ENCODE measurements around the gene KRTAP10-2.

KRTAP10-2 gene

GRCh38 chr21:44515359-44516165 lies 35.7 kb downstream of the KRTAP10-2 start:
- no peak overlapping the region for H3K4me3 ChIP-seq (ENCODE audit: low read depth, low read length)
- TF ChIP-seq CTCF (conservative IDR thresholded peaks at IDR 0.05; ENCODE audit: low read depth, low read length), result no peak
- no peak for DNase-seq (ENCODE audit: low read depth)

GRCh38 chr21:44514746-44515358 lies 36.5 kb downstream of the KRTAP10-2 start:
- TF ChIP-seq CTCF (conservative IDR thresholded peaks at IDR 0.05; ENCODE audit: low read depth, low read length), result no peak
- no peak for DNase-seq (ENCODE audit: low read depth)

DNA sequence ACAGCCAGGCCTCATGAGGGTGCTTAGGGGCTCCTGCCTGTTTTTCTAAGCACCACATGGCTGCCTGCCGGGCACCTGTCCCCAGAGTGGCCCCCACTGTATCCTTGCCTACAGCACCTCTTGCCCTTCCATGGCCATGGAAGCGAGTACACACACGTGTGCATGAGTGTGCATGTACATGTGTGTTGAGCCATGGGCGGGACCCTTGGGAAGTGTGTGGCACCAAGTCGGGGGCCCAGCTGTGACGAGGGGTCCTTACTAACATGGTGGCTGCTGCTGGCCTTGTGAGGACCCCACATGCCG lies 37.1 kb downstream of the KRTAP10-2 start:
- no peak overlapping the region for H3K4me3 ChIP-seq (ENCODE audit: low read depth, low read length)
- no peak for DNase-seq (ENCODE audit: low read depth)
- no peak for TF ChIP-seq CTCF (conservative IDR thresholded peaks at IDR 0.05; ENCODE audit: low read depth, low read length)

More at GRCh38 chr21:44514746-44515358, 36.5 kb downstream of the KRTAP10-2 start:
- H3K4me3 ChIP-seq (ENCODE audit: low read depth, low read length), result no peak overlapping the region

DNA sequence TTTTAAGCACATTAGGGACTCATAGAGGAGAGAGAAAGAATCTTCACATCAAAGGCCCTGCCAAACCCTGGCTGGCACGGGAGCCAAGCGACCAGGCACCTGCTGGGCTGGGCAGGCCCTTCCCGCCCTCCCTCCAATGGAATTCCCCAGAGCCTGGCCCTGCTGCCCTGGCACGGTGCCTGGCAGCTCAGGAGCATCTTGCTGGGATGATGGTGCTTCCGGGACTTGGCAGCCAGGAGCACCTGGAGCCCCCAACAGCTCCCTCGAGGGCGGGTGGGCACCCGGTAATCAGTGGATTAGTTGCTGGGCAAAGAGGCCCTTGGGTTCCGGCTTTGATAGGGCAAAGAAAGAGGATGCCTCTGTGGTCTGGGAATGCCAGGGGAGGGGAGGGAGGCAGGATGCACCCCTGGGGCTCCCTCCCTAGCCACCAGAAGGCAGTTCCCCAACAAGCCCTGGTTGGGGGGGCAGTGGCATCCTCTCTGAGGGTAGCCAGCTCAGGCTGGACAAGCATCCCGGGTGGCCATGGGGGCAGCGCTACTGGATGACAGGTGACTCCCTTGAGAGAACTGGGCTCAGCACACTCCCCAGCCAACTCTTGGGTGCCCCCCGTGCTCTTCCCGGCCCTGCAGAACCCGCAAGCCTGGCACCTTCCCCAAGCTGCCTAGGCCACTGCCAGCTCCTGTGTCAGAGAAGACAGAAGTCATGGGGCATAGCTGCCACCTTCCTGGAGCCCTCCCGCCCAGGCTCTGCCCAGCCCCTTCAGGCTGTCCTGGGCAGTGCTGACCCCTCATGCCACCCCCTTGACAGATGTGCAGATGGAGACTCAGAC lies 37.7 kb downstream of the KRTAP10-2 start:
- no peak for TF ChIP-seq CTCF (conservative IDR thresholded peaks at IDR 0.05; ENCODE audit: low read depth, low read length)
- no peak for DNase-seq (ENCODE audit: low read depth)

GRCh38 chr21:44512496-44513388 lies 38.6 kb downstream of the KRTAP10-2 start:
- H3K4me3 ChIP-seq (ENCODE audit: low read depth, low read length), result no peak overlapping the region
- no peak for TF ChIP-seq CTCF (conservative IDR thresholded peaks at IDR 0.05; ENCODE audit: low read depth, low read length)
- DNase-seq (ENCODE audit: low read depth), result no peak

More for the DNA sequence above, 37.7 kb downstream of the KRTAP10-2 start:
- H3K4me3 ChIP-seq (ENCODE audit: low read depth, low read length), result no peak overlapping the region

- no peak for TF ChIP-seq CTCF (conservative IDR thresholded peaks at IDR 0.05; ENCODE audit: low read depth, low read length)
- no peak for DNase-seq (ENCODE audit: low read depth)
- H3K4me3 ChIP-seq (ENCODE audit: low read depth, low read length), result no peak overlapping the region
Measured at GRCh38 chr21:44511938-44512275, 39.4 kb downstream of the KRTAP10-2 start.

All from choroid plexus epithelial cell (primary cell).